Neural progenitor cell (in vitro differentiated cells): ENCODE data around the gene PTPRK. TPM values are rescaled to one million over a fixed set of nuclear protein-coding genes. Genes with fewer than 3 reads are reported as not detected.

Experiments used
- DNase-seq: peaks from one replicate; pipeline ENCODE4 v3.0.0-alpha.2; 2016; ENCODE audit warnings: low spot score
- H2AFZ ChIP-seq: fragments of 200-600 bp; sonication (generic); replicated peaks from 2 replicates; pipeline ENCODE4 v1.6.1; 2016; ENCODE audit warnings: antibody characterized with exemption
- H3F3A ChIP-seq: fragments of 200-600 bp; sonication (generic); 2 replicates; pipeline ENCODE4 v1.6.1; 2016; ENCODE audit warnings: antibody characterized with exemption, low read depth
- H3K27ac ChIP-seq: fragments of 200-600 bp; sonication (generic); 2 replicates; pipeline ENCODE4 v1.5.1; 2016; ENCODE audit warnings: mild to moderate bottlenecking
- H3K27me3 ChIP-seq: fragments of 200-600 bp; sonication (generic); 2 replicates; pipeline ENCODE4 v1.6.1; 2016; ENCODE audit warnings: mild to moderate bottlenecking, moderate library complexity
- H3K36me3 ChIP-seq: fragments of 200-600 bp; sonication (generic); 2 replicates; pipeline ENCODE4 v1.5.1; 2016
- H3K4me1 ChIP-seq: fragments of 200-600 bp; sonication (generic); 2 replicates; pipeline ENCODE4 v1.6.1; 2016; ENCODE audit warnings: mixed run types
- H3K4me2 ChIP-seq: fragments of 200-600 bp; sonication (generic); 2 replicates; pipeline ENCODE4 v1.6.1; 2016
- H3K4me3 ChIP-seq: fragments of 200-600 bp; sonication (generic); 2 replicates; pipeline ENCODE4 v1.5.1; 2016
- H3K79me2 ChIP-seq: fragments of 200-600 bp; sonication (generic); 2 replicates; pipeline ENCODE4 v1.6.1; 2016; ENCODE audit warnings: low read depth
- H3K9ac ChIP-seq: fragments of 200-600 bp; sonication (generic); 2 replicates; pipeline ENCODE4 v1.6.1; 2016
- H3K9me3 ChIP-seq: fragments of 200-600 bp; sonication (generic); 2 replicates; pipeline ENCODE4 v1.5.1; 2016; ENCODE audit warnings: low read depth
- H4K20me1 ChIP-seq: fragments of 200-600 bp; sonication (generic); 2 replicates; pipeline ENCODE4 v1.6.1; 2016; ENCODE audit warnings: low read depth
- H3K27ac Mint-ChIP-seq: 3 replicates; pipeline ENCODE4 v1.8.0; 2021; ENCODE audit warnings: mixed read lengths
- H3K27me3 Mint-ChIP-seq: 2 replicates; pipeline ENCODE4 v1.8.0; 2022; ENCODE audit warnings: low read depth, mild to moderate bottlenecking, inconsistent platforms, moderate library complexity, mixed read lengths; ENCODE audit not compliant: insufficient read depth
- H3K36me3 Mint-ChIP-seq: 3 replicates; pipeline ENCODE4 v1.8.0; 2021; ENCODE audit warnings: mixed read lengths
- H3K4me1 Mint-ChIP-seq: 3 replicates; pipeline ENCODE4 v1.8.0; 2021; ENCODE audit warnings: mixed read lengths
- H3K4me3 Mint-ChIP-seq: 3 replicates; pipeline ENCODE4 v1.8.0; 2021; ENCODE audit warnings: mild to moderate bottlenecking, moderate library complexity, mixed read lengths
- H3K9me3 Mint-ChIP-seq: 3 replicates; pipeline ENCODE4 v1.8.0; 2020; ENCODE audit warnings: mixed read lengths
- EZH2 ChIP-seq: fragments of 200-600 bp; sonication (generic); IDR thresholded peaks from 2 replicates; pipeline ENCODE4 v1.6.1; 2017; ENCODE audit warnings: antibody characterized with exemption, mild to moderate bottlenecking, moderate library complexity
- EZH2phosphoT487 ChIP-seq: fragments of 200-600 bp; sonication (generic); IDR thresholded peaks from 2 replicates; pipeline ENCODE4 v1.6.1; 2017; ENCODE audit warnings: antibody characterized with exemption
- total RNA-seq: library from RNA; depleted of rRNA; stranded (reverse); fragments of >200 nt; gene quantifications from 2 replicates; pipeline ENCODE4 v1.2.3, GENCODE V29; 2015; ENCODE audit warnings: low replicate concordance
- TF ChIP-seq, protein P1 (sequence below): fragments of 200-600 bp; sonication (generic); IDR thresholded peaks from 2 replicates; pipeline ENCODE4 v1.5.1; 2017; ENCODE audit warnings: antibody characterized with exemption, mild to moderate bottlenecking

Gene PTPRK
- total RNA-seq, 1 donor from 2014 or later = 35.0 TPM

DNA sequence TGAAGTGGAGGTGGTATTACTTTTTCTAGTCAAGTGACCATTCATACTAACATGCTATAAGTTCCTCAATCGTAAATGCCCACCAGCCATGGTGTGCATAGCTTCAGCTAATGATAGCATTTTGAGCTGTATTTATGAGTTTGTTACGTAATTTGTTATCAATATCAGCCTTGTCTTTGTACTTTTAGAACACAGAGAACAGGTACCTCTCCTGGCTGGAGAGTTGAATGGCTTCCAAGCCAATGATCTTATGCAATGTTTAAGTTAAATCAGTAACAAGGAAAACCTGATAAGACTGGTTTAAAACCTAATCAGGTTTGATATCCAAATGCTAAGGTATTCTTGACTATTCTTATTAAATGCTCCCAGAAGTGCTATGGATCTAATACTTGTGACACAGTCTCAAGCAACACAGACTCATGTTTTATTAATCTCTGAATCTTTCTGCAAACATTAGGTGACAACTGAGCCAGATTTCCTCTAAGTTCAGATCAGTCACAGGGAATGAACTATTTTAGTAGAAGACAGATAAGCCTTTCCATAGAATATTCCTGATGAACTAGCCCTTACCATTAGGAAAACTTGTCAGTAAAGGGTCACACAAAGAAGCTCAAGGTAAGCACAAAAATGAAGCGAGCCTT is 154.8 kb downstream of the PTPRK start:
- Histone ChIP-seq H3K4me2 (no peak overlapping the region), H3K4me1 (no peaks in the 10 kb centered on the region), H3K79me2 (peaks cover 9% of the 10 kb centered on the region), H3K9ac (no peak overlapping the region), H4K20me1 (no peaks in the 10 kb centered on the region), H3K27me3 (no peaks in the 10 kb centered on the region), H2AFZ (no peak overlapping the region), H3K9me3 (no peaks in the 10 kb centered on the region), H3F3A (no peaks in the 10 kb centered on the region), H3K4me3 (no peak overlapping the region), H3K27ac (no peak overlapping the region), H3K36me3 (no peaks in the 10 kb centered on the region)
- DNase-seq = no peak
- Mint-ChIP-seq H3K27me3 (no peaks in the 10 kb centered on the region), H3K36me3 (peaks cover 2% of the 10 kb centered on the region), H3K4me1 (no peaks in the 10 kb centered on the region), H3K4me3 (no peak overlapping the region), H3K9me3 (no peaks in the 10 kb centered on the region), H3K27ac (no peak overlapping the region)
- TF ChIP-seq EZH2phosphoT487 (no peak), EZH2 (no peak)
- TF ChIP-seq, protein P1, sequence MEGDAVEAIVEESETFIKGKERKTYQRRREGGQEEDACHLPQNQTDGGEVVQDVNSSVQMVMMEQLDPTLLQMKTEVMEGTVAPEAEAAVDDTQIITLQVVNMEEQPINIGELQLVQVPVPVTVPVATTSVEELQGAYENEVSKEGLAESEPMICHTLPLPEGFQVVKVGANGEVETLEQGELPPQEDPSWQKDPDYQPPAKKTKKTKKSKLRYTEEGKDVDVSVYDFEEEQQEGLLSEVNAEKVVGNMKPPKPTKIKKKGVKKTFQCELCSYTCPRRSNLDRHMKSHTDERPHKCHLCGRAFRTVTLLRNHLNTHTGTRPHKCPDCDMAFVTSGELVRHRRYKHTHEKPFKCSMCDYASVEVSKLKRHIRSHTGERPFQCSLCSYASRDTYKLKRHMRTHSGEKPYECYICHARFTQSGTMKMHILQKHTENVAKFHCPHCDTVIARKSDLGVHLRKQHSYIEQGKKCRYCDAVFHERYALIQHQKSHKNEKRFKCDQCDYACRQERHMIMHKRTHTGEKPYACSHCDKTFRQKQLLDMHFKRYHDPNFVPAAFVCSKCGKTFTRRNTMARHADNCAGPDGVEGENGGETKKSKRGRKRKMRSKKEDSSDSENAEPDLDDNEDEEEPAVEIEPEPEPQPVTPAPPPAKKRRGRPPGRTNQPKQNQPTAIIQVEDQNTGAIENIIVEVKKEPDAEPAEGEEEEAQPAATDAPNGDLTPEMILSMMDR = no peak

DNA sequence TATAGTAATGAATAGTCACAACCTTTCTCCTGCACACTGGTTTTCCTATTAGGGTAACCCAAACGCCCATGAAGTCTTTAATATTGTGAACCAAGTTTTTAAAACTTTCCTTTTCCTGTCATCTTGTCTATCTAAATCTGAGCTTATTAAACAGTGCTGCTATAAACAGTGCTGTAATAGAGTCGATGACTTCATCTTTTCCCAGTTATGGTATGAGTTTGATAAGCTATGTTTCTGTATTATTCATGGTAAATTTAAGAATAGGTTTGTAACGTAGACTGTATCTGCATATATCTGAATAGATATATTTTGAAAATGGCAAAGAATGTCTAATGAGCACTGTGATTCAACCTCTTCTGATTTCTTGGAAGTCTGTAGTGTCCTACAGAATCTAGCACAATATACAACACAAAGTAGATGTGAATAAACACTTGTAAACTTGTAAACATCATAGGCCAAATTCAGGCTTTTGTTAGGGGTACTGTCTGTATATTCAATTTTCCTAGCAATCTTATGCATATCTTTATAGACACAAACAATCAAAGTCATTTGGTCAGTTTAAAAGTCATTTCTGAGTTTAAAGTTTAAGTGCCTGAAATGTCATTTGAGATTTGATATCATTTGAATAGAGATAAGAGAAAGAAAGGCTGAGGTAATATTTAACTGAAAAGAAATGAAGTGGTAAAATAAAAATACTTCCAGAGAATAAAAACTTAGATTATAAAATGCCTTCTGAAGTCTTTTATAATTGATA is 155.5 kb downstream of the PTPRK start:
- H3K36me3 Mint-ChIP-seq = peaks cover 2% of the 10 kb centered on the region

DNA sequence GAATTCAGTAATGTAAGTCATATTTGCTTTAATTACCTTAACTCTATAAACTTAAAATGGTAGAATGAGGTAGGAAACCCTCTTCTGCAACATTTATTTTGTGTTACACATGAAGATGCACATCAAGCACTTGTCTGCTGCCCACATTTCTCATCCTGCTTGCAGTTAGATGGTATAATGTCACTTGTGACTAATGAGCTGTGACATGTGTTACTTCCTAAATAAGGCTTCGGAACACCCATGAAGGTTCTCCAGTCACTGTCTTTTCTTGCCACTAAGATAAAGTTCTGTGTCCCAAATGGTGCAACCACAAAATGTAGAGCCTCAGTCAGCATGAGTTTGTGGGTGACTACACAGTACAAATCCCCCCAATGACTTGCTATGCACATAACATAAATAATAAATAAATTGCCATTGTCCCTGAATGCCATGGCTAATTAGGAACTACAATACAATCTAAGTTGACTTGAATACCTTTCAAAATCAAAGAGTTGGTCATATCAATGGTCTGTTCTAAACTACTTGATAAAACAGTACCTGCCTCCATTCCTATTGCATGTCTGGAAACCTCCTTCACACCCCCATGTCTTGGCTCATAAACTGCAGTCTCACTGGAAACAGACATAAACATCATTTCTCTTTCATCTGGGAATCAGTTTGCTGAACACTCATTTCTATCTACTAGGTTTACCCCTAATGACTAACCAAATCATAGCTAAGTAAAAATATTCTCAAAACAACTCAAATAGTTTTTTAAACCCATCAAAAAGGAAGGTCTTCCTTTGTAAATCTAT is 157.2 kb downstream of the PTPRK start:
- Mint-ChIP-seq H3K36me3 (peaks cover 2% of the 10 kb centered on the region), H3K27me3 (no peaks in the 10 kb centered on the region), H3K9me3 (no peaks in the 10 kb centered on the region), H3K4me1 (peaks cover 3% of the 10 kb centered on the region), H3K4me3 (no peak overlapping the region), H3K27ac (no peak overlapping the region)
- H3K27me3 ChIP-seq = no peaks in the 10 kb centered on the region
- H4K20me1 ChIP-seq = no peaks in the 10 kb centered on the region
- no peaks in the 10 kb centered on the region for H3F3A ChIP-seq
- H3K79me2 ChIP-seq = peaks cover 9% of the 10 kb centered on the region
- DNase-seq = no peak
- H3K9me3 ChIP-seq = no peaks in the 10 kb centered on the region
- no peak overlapping the region for H3K4me3 ChIP-seq
- no peak overlapping the region for H2AFZ ChIP-seq
- H3K36me3 ChIP-seq = no peaks in the 10 kb centered on the region
- TF ChIP-seq, protein P1 = no peak
- TF ChIP-seq EZH2 = no peak
- no peak for TF ChIP-seq EZH2phosphoT487
- H3K4me2 ChIP-seq = no peak overlapping the region
- H3K4me1 ChIP-seq = no peaks in the 10 kb centered on the region
- no peak overlapping the region for H3K27ac ChIP-seq
- no peak overlapping the region for H3K9ac ChIP-seq

More for the DNA sequence above, 155.5 kb downstream of the PTPRK start:
- Histone ChIP-seq H3K9ac (no peak overlapping the region), H4K20me1 (no peaks in the 10 kb centered on the region), H3F3A (no peaks in the 10 kb centered on the region), H3K4me2 (no peak overlapping the region), H3K4me3 (no peak overlapping the region), H3K9me3 (no peaks in the 10 kb centered on the region), H3K36me3 (no peaks in the 10 kb centered on the region), H3K79me2 (peaks cover 9% of the 10 kb centered on the region), H3K4me1 (no peaks in the 10 kb centered on the region), H2AFZ (no peak overlapping the region), H3K27me3 (no peaks in the 10 kb centered on the region), H3K27ac (no peak overlapping the region)
- no peaks in the 10 kb centered on the region for H3K4me1 Mint-ChIP-seq
- DNase-seq = no peak
- H3K9me3 Mint-ChIP-seq = no peaks in the 10 kb centered on the region
- H3K27ac Mint-ChIP-seq = no peak overlapping the region
- H3K27me3 Mint-ChIP-seq = no peaks in the 10 kb centered on the region
- no peak overlapping the region for H3K4me3 Mint-ChIP-seq
- no peak for TF ChIP-seq EZH2
- TF ChIP-seq EZH2phosphoT487 = no peak
- TF ChIP-seq, protein P1 = no peak
